ENCODE data around the gene BGN.

The BGN gene

DNA sequence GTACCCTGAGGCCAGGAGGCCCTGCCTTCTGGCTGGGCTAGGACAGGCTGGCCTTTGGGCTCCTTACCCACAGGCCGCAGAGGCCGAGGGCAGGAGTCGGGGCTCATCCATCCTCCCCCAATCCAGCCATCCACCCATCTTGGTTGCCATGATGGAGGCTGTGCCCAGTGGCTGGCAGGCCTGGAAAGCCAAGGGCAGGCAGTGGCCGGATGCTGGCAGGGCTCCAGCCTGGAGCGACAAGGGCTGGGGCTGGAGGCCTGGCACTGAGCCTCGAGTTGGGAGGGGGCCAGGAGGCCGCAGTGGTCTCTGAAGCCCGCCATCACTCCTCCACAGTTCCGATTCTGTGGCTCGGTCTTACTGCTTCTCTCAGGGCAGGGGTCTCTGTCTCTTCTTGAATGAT lies 8.6 kb upstream of the BGN start:
- FAIRE-seq: no peak

DNA sequence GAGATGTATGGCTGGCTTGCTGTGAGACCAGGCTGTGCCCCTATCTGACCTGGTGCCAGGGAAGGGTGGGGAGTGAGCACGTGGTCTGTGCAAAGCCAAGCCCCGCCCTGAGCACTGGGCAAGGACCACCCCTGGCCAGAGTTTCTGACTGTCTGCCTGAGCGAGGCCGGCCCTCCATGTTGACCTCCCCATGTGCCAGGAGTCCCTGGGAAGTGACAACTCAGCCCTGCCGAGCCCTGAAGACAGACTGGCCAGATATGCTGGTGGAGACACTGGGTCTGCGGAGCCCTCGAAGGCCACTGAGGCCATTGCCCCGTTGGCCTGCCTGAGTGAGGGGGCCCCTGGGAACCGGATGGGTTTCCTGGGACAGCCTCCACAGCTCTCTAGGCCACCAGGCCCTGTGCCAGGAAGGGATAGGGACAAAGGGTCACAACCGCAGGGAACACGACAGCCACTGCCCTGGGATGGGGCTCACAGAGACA lies 7.1 kb upstream of the BGN start:
- no peak for FAIRE-seq

DNA sequence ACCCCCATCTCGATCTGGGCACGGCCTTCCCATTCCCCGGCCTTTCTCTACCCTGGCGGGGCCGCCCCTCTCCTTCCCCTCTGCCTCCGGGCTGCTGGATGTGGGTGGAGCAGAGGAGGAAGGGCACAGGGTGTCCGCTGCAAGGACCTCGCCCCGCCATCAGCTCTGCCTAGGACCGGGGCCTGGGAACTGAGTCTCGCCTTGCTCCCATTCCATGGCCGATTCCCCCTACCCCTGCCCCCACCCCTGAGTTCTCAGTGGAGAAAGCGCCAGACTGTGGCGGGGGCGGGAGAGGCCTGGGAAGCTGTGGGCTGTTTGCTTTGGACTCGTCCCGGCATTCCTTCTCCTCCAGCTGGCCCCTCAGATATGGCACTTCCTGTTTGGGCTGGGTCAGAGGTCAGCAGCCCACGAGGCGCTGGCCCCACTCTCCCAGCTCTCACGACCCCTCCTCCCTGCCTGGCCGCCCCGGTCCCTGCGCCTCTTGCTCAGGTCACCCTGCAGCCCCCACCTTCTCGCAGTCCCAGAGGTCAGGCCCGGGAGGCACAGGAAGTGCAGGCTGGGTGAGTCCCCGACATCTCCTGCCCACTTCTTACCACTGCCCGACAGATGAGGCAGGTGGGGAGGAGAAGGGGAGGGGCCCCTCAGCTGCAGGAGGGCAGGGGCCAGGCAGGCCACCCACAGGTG lies 6.4 kb upstream of the BGN start:
- FAIRE-seq: no peak

GRCh38 chrX:153490217-153490930 lies 4.4 kb upstream of the BGN start:
- FAIRE-seq: no peak

DNA sequence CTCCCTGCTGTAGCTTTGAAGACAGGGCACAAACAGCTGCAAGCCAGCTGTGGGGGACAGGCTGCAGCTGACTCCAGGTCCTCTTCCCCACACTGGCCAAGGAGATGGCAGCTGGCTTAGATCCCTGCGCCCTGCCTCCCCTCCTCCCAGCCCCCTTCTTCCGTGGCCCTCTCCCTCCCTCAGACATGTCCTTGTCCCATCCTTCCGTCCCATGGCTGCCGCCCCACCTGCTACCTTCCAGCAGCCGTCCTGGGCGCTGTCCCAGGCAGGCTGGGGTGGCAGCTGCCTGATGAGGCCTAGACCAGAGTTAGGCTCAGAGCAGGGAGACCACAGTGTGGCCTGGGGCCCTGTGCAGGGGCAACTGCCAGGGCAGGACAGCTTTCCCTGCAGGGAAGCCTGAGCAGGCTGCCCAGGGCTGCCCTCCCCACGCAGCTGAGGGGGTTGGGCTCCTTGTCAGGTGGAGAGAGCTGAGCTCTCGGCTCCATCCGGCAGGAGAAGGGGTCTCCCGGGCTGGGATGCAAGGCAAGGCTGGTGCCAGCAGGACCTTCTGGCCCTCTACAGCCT lies 3.3 kb upstream of the BGN start:
- FAIRE-seq: no peak

- FAIRE-seq: no peak
These were observed 2.9 kb upstream of the BGN start for GRCh38 chrX:153491918-153492317.

DNA sequence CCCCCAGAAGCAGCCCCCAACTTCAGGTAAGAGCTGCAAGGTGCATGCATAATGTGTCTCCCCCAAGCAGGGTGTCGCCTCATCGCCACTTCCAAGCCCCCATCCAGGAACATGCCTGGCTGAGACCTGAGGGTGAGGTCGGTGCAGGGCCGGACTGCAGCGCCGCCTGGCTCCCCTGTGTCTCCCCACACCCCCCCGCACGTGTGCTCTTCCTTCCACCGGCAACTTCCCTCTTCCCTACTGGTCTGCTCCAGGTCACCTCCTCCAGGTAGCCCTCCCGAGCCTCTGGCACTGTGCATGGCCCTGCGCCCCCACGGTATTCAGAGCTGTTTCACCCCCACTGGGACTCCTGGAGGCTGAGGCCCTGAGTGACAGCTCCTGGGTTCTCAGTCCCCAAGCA lies 2.2 kb upstream of the BGN start:
- no peak for FAIRE-seq

- FAIRE-seq: no peak
These were observed 1.7 kb upstream of the BGN start for GRCh38 chrX:153493085-153493484.

DNA sequence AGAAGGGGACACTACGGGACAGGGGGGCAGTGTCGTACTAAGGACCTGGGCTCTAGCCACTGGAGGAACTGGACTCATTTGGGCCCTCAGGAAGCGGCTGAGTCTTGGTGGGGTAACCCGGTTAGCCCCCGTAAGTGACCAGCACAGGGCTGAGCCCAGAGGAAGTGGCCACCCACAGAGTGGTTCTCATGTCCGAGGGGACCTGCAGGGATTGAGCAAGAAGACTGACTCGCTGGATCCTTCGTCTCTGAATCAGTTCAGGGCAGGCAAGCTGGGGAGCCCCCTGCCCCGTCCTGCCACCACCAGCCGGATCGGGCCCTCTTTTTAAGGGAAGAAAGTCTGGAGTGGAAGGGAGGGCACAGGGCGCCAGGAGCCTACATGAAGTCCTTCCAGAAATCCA lies 719 bp upstream of the BGN start:
- FAIRE-seq: no peak

GRCh38 chrX:153495362-153495751 lies 577 bp downstream of the BGN start:
- no peak for FAIRE-seq

GRCh38 chrX:153495903-153496589 lies 1.3 kb downstream of the BGN start:
- FAIRE-seq: no peak

DNA sequence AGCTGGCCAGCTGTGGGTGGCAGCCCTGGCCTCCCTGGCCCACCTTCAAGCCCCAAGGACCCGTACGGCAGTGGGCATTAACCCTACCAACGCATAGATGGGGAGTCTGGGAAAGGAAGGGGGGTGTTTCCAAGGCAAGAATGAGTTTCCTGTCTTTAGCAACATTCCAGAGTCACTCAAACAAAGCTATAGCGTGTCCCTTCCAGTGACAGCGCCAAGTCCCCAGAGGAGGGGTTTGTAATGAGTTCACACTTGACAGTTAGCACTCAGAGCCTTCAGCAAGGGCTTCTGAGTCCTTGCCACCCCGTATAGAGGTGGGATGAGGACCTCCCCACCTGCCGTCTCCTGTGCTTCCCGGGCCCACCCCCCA lies 1.8 kb downstream of the BGN start:
- no peak for FAIRE-seq

DNA sequence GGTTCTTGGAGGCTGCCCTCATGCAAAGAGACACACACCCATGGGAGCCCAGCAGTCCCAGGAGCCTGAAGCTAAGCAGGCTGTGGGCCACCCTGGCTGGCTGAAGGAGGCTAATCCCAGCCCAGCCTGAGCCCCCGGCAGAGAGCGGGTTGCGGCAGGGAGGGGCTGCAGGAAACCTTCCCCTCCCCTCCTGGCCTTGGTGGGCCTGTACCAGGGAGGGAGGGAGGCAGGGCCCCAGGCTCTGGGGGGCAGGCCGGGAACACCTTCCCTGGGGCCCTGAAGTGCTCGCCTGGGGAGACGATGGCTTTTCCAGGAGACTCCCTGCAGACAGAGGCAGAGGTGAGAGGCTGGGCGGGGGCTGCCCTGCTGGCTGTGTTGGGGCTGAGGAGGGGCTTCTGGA lies 3.7 kb downstream of the BGN start:
- FAIRE-seq: no peak

GRCh38 chrX:153499341-153499740 lies 4.6 kb downstream of the BGN start:
- FAIRE-seq: no peak

GRCh38 chrX:153499876-153500275 lies 5.1 kb downstream of the BGN start:
- no peak for FAIRE-seq

DNA sequence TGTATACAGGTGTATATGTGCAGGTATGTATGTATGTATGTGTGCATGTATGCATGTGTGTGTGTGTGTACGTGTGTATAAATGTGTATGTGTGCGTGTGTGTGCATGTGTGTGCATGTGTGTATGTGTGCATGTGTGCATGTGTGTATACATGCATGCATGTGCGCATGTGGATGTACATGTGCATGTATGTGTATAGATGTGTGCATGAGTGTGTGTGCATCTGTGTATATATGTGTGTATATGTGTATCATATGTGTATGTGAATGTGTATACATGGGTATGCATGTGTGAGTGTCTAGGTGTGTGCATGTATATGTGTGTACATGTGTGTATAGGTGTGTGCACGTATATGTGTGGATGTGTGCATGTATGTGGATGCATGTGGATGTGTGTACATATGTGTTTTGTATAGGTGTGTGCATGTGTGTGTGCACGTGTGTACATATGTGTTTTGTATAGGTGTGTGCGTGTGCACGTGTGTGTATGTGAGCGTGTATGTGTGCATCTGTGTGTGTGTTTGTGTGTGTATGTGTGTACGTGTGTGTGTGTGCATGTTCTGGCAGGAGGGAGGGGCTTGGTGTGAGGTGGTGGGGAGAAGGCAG lies 6.0 kb downstream of the BGN start:
- FAIRE-seq: no peak

GRCh38 chrX:153501530-153501929 lies 6.8 kb downstream of the BGN start:
- FAIRE-seq: no peak

- no peak for FAIRE-seq
These were observed 7.4 kb downstream of the BGN start for GRCh38 chrX:153502131-153502530.

DNA sequence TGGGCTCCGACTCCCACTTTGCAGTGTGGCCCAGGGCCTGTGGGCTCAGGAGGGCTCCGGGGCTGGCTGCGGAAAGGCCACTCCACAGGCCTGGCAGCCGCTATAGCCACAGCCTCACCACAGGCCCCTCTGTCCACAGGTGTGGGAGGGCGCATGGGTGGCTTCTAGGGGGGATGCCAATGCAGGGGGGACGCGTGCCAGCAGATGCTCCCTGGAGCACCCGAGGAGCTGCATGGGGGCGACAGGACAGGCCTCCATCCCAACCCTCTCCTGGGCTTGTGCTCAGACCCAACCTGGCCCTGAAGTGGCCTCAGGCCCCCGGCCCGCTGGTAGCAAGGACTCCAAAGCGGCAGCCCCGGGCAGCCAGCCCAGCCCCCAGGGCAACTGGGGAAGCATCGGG lies 8.0 kb downstream of the BGN start:
- no peak for FAIRE-seq

DNA sequence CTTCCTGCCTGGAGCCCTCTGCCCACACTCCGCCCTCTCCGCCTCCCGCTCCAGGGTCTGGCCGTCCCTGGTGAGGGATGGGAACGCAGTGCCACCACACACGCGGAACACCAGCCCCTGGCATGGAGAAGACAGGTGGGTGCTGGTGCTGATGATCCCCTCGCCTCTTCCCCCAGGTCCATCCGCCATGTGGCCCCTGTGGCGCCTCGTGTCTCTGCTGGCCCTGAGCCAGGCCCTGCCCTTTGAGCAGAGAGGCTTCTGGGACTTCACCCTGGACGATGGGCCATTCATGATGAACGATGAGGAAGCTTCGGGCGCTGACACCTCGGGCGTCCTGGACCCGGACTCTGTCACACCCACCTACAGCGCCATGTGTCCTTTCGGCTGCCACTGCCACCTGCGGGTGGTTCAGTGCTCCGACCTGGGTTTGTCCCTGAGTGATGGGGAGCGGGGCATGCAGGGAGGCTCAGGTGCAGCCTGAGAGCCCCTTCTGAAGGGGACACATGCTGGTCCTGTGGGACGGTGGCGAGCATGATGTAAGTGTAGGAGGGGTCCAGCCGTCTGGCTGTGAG lies 9.8 kb downstream of the BGN start:
- no peak for FAIRE-seq

GRCh38 chrX:153505361-153505760 lies 10.6 kb downstream of the BGN start:
- no peak for FAIRE-seq

- FAIRE-seq: no peak
These were observed 12.9 kb downstream of the BGN start for GRCh38 chrX:153507484-153508178.

Measured in endometrium (tissue), 2 donors.